Karpas-422 (cell line): ENCODE results near the gene TUBE1. TPM values are rescaled to one million over a fixed set of nuclear protein-coding genes. Genes with fewer than 3 reads are reported as not detected.
"Not testable (repeated sequence)": the region's sequence is repeated elsewhere in the genome, so short reads cannot be mapped to it uniquely, and the experiment has no call there.

ENCODE experiments used
- DNase-seq: peaks from one replicate; pipeline ENCODE4 v3.0.0-alpha.2; 2015
- H2AFZ ChIP-seq: fragments of 200-600 bp; sonication (generic); 2 replicates; pipeline ENCODE4 v1.6.1; 2014; ENCODE audit warnings: antibody characterized with exemption, low read length, mixed read lengths
- H3K27ac ChIP-seq: fragments of 200-600 bp; sonication (generic); 2 replicates; pipeline ENCODE4 v1.5.1; 2014; ENCODE audit warnings: mild to moderate bottlenecking, low read length, moderate library complexity
- H3K27me3 ChIP-seq: fragments of 200-600 bp; sonication (generic); 2 replicates; pipeline ENCODE4 v1.6.1; 2014; ENCODE audit warnings: low read length, mixed read lengths
- H3K36me3 ChIP-seq: fragments of 200-600 bp; sonication (generic); 2 replicates; pipeline ENCODE4 v1.6.1; 2014; ENCODE audit warnings: low read length, mixed read lengths; ENCODE audit not compliant: insufficient read depth
- H3K4me1 ChIP-seq: fragments of 200-600 bp; sonication (generic); 2 replicates; pipeline ENCODE4 v1.6.1; 2014; ENCODE audit warnings: mild to moderate bottlenecking, low read length, mixed read lengths
- H3K4me2 ChIP-seq: fragments of 200-600 bp; sonication (generic); 2 replicates; pipeline ENCODE4 v1.6.1; 2014; ENCODE audit warnings: low read length, low read depth, mild to moderate bottlenecking; ENCODE audit not compliant: poor library complexity, severe bottlenecking
- H3K4me3 ChIP-seq: fragments of 200-600 bp; sonication (generic); 2 replicates; pipeline ENCODE4 v1.5.1; 2014; ENCODE audit warnings: mild to moderate bottlenecking, antibody characterized with exemption, low read length, mixed read lengths
- H3K79me2 ChIP-seq: fragments of 200-600 bp; sonication (generic); 2 replicates; pipeline ENCODE4 v1.6.1; 2014; ENCODE audit warnings: mild to moderate bottlenecking, low read length, mixed read lengths
- H3K9ac ChIP-seq: fragments of 200-600 bp; sonication (generic); 2 replicates; pipeline ENCODE4 v1.6.0; 2014; ENCODE audit warnings: low read length
- H3K9me2 ChIP-seq: fragments of 200-600 bp; sonication (generic), shearing (Covaris generic); replicated peaks from 2 replicates; pipeline ENCODE4 v1.6.0; 2014; ENCODE audit warnings: mild to moderate bottlenecking, low read length, moderate library complexity; ENCODE audit not compliant: insufficient read depth
- H3K9me3 ChIP-seq: fragments of 300-700, 200-600 bp; sonication (generic); 2 replicates; pipeline ENCODE4 v1.6.1; 2014; ENCODE audit warnings: low read length, mixed read lengths
- H4K20me1 ChIP-seq: fragments of 200-600 bp; sonication (generic); 2 replicates; pipeline ENCODE4 v1.6.1; 2014; ENCODE audit warnings: mild to moderate bottlenecking, antibody characterized with exemption, low read length, low read depth; ENCODE audit not compliant: insufficient read depth
- total RNA-seq: library from RNA; depleted of rRNA; stranded (reverse); fragments of >200 nt; shearing (Covaris generic); gene quantifications from 2 replicates; pipeline ENCODE4 v1.2.3, GENCODE V29; 2014; ENCODE audit warnings: low replicate concordance

The TUBE1 gene
- total RNA-seq, 1 experiment from 2014 or later: 110 TPM

- Histone ChIP-seq H4K20me1 (no peaks in the 10 kb centered on the region), H3K9ac (no peak overlapping the region), H3K79me2 (no peaks in the 10 kb centered on the region), H3K36me3 (no peaks in the 10 kb centered on the region), H3K4me2 (no peak overlapping the region), H3K9me2 (no peaks in the 10 kb centered on the region), H3K9me3 (no peaks in the 10 kb centered on the region), H3K27ac (no peak overlapping the region), H3K4me3 (no peak overlapping the region), H2AFZ (no peak overlapping the region), H3K27me3 (peaks cover 4% of the 10 kb centered on the region; the same call in 1 of the 2 replicates), H3K4me1 (no peaks in the 10 kb centered on the region)
- DNase-seq: no peak
Observed at GRCh38 chr6:112114577-112115223, 27.4 kb upstream of the TUBE1 start.

GRCh38 chr6:112113918-112114317, 26.6 kb upstream of the TUBE1 start:
- Histone ChIP-seq H3K27me3 (peaks cover 4% of the 10 kb centered on the region; the same call in 1 of the 2 replicates), H3K4me3 (no peak overlapping the region), H2AFZ (no peak overlapping the region), H3K4me1 (no peaks in the 10 kb centered on the region), H3K9ac (no peak overlapping the region), H3K9me2 (no peaks in the 10 kb centered on the region), H3K27ac (no peak overlapping the region), H3K79me2 (no peaks in the 10 kb centered on the region), H3K9me3 (no peaks in the 10 kb centered on the region), H4K20me1 (no peaks in the 10 kb centered on the region), H3K36me3 (no peaks in the 10 kb centered on the region), H3K4me2 (no peak overlapping the region)
- DNase-seq: no peak

- H3K79me2 ChIP-seq: no peaks in the 10 kb centered on the region
- no peak for DNase-seq
- no peaks in the 10 kb centered on the region for H3K9me2 ChIP-seq
- no peak overlapping the region for H3K4me3 ChIP-seq
- no peaks in the 10 kb centered on the region for H3K36me3 ChIP-seq
- H2AFZ ChIP-seq: no peak overlapping the region
- H4K20me1 ChIP-seq: no peaks in the 10 kb centered on the region
- H3K4me2 ChIP-seq: no peak overlapping the region
- H3K9me3 ChIP-seq: no peaks in the 10 kb centered on the region
- no peaks in the 10 kb centered on the region for H3K4me1 ChIP-seq
- no peak overlapping the region for H3K9ac ChIP-seq
- H3K27me3 ChIP-seq: peaks cover 4% of the 10 kb centered on the region; the same call in 1 of the 2 replicates
- no peak overlapping the region for H3K27ac ChIP-seq
Observed at GRCh38 chr6:112113431-112113830, 26.1 kb upstream of the TUBE1 start.

GRCh38 chr6:112109262-112109661, 22.0 kb upstream of the TUBE1 start:
- Histone ChIP-seq H3K27ac (no peak overlapping the region), H3K4me1 (no peaks in the 10 kb centered on the region), H2AFZ (no peak overlapping the region), H3K4me3 (no peak overlapping the region), H3K4me2 (no peak overlapping the region), H3K9ac (no peak overlapping the region), H3K9me2 (no peaks in the 10 kb centered on the region), H3K27me3 (peaks cover 4% of the 10 kb centered on the region; the same call in 1 of the 2 replicates), H3K36me3 (no peaks in the 10 kb centered on the region), H3K79me2 (no peaks in the 10 kb centered on the region), H4K20me1 (no peaks in the 10 kb centered on the region), H3K9me3 (no peaks in the 10 kb centered on the region)
- DNase-seq: no peak

- H3K79me2 ChIP-seq: no peaks in the 10 kb centered on the region
- DNase-seq: no peak
- H2AFZ ChIP-seq: no peak overlapping the region
- no peaks in the 10 kb centered on the region for H3K4me1 ChIP-seq
- H3K4me3 ChIP-seq: no peak overlapping the region
- H3K4me2 ChIP-seq: no peak overlapping the region
- H3K27me3 ChIP-seq: no peaks in the 10 kb centered on the region
- H3K9me2 ChIP-seq: no peaks in the 10 kb centered on the region
- no peak overlapping the region for H3K9ac ChIP-seq
- H3K27ac ChIP-seq: no peak overlapping the region
- H3K36me3 ChIP-seq: no peaks in the 10 kb centered on the region
- H4K20me1 ChIP-seq: no peaks in the 10 kb centered on the region
- no peaks in the 10 kb centered on the region for H3K9me3 ChIP-seq
Observed at GRCh38 chr6:112106562-112106961, 19.3 kb upstream of the TUBE1 start.

GRCh38 chr6:112106026-112106425, 18.7 kb upstream of the TUBE1 start:
- not testable (repeated sequence) for H3K36me3 ChIP-seq, H3K9ac ChIP-seq, H3K4me1 ChIP-seq, H3K9me2 ChIP-seq, H3K27ac ChIP-seq, H4K20me1 ChIP-seq, H2AFZ ChIP-seq, H3K9me3 ChIP-seq, H3K4me3 ChIP-seq, H3K27me3 ChIP-seq, H3K4me2 ChIP-seq, H3K79me2 ChIP-seq, DNase-seq

- H3K27me3 ChIP-seq: no peaks in the 10 kb centered on the region; the same call in 1 of the 2 replicates
- H3K9me2 ChIP-seq: no peaks in the 10 kb centered on the region
- H3K79me2 ChIP-seq: no peaks in the 10 kb centered on the region
- no peak overlapping the region for H3K27ac ChIP-seq
- H3K9me3 ChIP-seq: no peaks in the 10 kb centered on the region
- H3K4me3 ChIP-seq: no peak overlapping the region
- H3K9ac ChIP-seq: no peak overlapping the region
- H3K36me3 ChIP-seq: no peaks in the 10 kb centered on the region
- H4K20me1 ChIP-seq: no peaks in the 10 kb centered on the region
- no peak for DNase-seq
- H3K4me2 ChIP-seq: no peak overlapping the region
- no peaks in the 10 kb centered on the region for H3K4me1 ChIP-seq
- no peak overlapping the region for H2AFZ ChIP-seq
Observed at GRCh38 chr6:112100561-112100960, 13.3 kb upstream of the TUBE1 start.

GRCh38 chr6:112096901-112097300, 9.6 kb upstream of the TUBE1 start:
- no peaks in the 10 kb centered on the region for H3K9me2 ChIP-seq
- DNase-seq: no peak
- no peak overlapping the region for H3K4me2 ChIP-seq
- H3K27me3 ChIP-seq: no peaks in the 10 kb centered on the region; the same call in 1 of the 2 replicates
- no peak overlapping the region for H3K9ac ChIP-seq
- H4K20me1 ChIP-seq: no peaks in the 10 kb centered on the region
- no peak overlapping the region for H2AFZ ChIP-seq
- no peaks in the 10 kb centered on the region for H3K9me3 ChIP-seq
- H3K79me2 ChIP-seq: no peaks in the 10 kb centered on the region
- no peaks in the 10 kb centered on the region for H3K4me1 ChIP-seq
- H3K4me3 ChIP-seq: no peak overlapping the region
- no peaks in the 10 kb centered on the region for H3K36me3 ChIP-seq
- H3K27ac ChIP-seq: no peak overlapping the region
